ENCODE measurements around the gene UBE2B.
"Not testable (repeated sequence)": the region's sequence is repeated elsewhere in the genome, so short reads cannot be mapped to it uniquely, and the experiment has no call there.

UBE2B gene

DNA sequence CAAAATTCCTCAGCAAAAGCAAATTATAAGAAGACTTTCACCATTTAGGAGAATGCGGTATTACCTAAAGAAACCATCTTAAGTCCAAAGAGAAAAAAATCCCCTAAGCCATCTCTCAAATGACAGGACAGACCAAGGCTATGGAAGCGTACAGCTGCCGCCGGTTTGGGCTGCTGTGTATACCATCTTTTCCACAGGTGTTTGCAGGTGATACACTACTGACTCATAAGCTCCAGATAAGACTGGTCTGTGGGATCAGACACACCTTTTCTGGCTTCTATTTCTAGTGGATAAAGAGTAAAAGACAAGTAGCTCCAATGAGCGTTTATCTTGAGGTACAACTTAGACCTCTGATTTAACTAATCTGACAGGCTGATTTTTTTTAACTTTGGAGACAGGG is 32.6 kb downstream of the UBE2B start:
- no peak for DNase-seq

DNA sequence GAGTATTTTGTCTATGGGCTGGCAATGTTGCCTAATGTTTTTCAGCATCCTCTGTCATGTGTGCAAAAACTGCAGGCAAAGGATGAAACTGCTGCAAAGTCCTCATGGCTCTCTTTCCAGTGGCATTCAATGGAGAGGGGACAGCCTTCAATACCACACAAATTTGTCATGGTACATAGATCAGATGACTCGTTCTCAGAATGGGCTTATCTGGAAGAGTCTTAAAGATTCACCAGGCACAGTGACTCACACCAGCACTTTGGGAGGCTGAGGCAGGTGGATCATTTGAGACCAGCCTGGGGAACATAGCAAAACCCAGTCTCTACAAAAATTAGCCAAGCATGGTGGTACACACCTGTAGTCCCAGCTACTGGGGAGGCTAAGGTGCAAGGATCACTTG is 35.0 kb downstream of the UBE2B start:
- DNase-seq, result no peak

DNA sequence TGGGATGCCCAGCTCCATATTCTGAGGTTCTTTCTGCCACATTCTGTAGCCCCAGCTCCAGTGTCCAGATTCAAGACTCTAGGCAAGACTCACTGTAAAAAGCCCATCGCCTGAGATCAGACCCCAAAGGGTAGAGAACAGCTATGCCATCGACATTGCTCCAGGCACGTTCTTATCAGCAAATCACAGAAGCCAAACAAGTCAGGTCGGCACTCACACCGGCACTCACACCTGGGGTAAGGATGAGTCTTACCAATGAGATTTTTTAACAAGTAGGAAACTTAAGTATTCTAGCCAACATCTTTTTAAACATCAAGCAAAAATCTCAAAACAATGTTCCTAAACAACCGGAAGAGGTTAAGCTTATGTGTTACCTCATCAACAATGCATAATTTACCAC is 38.0 kb downstream of the UBE2B start:
- DNase-seq, result no peak

GRCh38 chr5:134410822-134411221 is 39.5 kb downstream of the UBE2B start:
- no peak for DNase-seq

DNA sequence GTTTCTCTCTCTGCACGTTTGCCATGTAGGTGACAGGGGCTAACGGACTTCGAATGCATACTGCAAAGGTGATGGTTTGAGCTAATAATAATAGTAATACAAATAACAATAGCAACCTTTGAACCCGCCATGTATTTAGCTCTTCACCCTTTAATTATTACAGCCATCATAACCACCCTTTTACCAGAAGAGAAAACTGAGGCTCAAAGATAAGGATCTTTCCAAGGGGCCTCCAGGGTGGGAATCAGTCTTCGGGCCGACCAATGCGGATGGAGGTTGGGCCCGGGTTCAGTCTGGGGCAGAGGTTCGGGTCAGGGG is 39.8 kb downstream of the UBE2B start:
- no peak for DNase-seq

GRCh38 chr5:134411546-134412266 is 40.3 kb downstream of the UBE2B start, which contains the start of gene CDKN2AIPNL:
Gene CDKN2AIPNL, minus strand, starts transcription at chr5:134411881. Its CDS starts 27 bp downstream, at chr5:134411854.
- peak; percentile 89 for DNase-seq

- DNase-seq, result no peak
These were observed 41.7 kb downstream of the UBE2B start for GRCh38 chr5:134413046-134413445.

- no peak for DNase-seq
These were observed 46.3 kb downstream of the UBE2B start for GRCh38 chr5:134417707-134418106.

GRCh38 chr5:134418958-134419357 is 47.6 kb downstream of the UBE2B start:
- DNase-seq, result no peak

GRCh38 chr5:134420343-134420742 is 49.0 kb downstream of the UBE2B start:
- no peak for DNase-seq

GRCh38 chr5:134421038-134421437 is 49.7 kb downstream of the UBE2B start:
- not testable (repeated sequence) for DNase-seq

GRCh38 chr5:134422791-134423365 is 51.5 kb downstream of the UBE2B start:
- DNase-seq, result no peak

GRCh38 chr5:134423376-134423775 is 52.0 kb downstream of the UBE2B start:
- DNase-seq, result no peak

GRCh38 chr5:134426361-134426760 is 55.0 kb downstream of the UBE2B start:
- DNase-seq, result no peak

- no peak for DNase-seq
These were observed 56.2 kb downstream of the UBE2B start for GRCh38 chr5:134427540-134428041.

DNA sequence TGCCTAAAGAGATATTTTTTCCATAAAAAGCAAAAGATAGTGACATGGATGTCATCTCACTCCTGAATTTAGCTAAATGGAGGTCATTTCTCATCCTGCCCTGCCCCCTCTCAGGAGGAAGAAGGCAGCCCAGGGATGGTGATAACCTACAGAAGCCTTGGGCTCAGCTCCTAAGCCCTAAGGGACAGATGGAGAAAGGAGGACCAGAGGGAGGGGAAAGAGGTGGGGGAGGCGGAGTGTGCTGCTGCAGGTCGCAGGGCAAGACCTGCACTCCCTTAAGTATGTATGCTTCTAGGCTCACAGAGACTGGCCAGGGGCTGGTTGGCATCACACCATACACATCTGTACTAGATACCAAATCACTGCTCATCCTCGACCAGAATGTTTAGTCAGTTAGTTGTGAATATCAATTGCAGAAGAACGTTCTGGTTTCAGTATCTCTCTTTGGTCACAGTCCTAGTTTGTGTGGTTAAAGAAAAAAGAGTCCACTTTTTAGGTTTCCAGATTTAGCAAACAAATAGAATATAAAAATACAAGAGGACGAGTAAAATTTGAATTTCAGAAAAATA is 58.7 kb downstream of the UBE2B start:
- DNase-seq, result no peak

GRCh38 chr5:134432174-134432573 is 60.8 kb downstream of the UBE2B start:
- DNase-seq, result no peak

DNA sequence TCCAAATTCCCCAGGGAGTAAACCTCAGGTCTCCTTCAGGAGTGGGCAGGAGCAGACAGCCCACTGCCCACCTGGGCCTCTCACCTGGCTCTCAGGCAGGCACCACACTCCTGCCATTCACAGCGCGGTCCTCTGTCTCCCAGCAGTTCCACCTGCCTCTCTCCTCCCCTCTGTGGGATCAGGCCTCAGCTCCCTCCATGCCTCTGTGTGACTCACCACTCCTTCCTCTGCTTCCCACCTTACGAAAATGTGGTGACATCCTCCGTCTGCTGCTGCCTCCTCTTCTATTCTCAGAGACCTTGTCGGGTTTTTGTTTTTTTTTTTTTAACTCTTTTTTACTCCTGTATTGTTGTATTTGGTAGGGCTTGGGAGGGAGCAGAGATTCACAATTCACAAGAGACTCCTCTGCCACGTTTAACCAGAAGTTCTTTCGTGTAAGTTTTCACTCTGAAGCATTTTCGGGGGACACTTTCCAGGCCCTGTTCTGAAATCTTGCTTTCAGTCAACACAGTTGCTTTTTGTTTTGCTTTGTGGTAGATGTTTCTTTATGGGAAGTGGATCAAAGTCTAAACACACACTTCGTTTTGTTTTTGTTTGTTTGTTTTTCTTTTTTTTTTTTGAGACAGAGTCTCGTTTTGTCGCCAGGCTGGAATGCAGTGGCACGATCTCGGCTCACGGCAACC is 61.4 kb downstream of the UBE2B start:
- no peak for DNase-seq

DNA sequence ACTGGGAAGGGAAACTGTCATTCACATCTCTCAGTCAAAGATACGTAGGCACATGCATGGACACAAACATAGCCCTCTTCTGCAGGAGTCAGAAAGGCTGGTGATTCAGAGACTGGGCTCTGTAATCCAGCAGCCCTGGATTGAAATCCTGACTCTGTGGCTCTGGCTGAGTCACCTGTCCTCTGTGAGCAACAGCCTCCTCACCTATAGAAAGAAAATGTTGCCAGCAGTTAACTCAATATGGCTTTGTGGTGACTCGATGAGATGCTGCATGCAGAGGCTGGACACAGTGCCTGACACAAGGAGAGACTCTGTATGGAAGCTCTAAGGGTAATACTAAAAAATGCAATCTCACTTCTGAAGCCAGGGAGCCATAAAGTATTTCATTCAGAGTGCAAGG is 64.2 kb downstream of the UBE2B start:
- DNase-seq, result no peak

DNA sequence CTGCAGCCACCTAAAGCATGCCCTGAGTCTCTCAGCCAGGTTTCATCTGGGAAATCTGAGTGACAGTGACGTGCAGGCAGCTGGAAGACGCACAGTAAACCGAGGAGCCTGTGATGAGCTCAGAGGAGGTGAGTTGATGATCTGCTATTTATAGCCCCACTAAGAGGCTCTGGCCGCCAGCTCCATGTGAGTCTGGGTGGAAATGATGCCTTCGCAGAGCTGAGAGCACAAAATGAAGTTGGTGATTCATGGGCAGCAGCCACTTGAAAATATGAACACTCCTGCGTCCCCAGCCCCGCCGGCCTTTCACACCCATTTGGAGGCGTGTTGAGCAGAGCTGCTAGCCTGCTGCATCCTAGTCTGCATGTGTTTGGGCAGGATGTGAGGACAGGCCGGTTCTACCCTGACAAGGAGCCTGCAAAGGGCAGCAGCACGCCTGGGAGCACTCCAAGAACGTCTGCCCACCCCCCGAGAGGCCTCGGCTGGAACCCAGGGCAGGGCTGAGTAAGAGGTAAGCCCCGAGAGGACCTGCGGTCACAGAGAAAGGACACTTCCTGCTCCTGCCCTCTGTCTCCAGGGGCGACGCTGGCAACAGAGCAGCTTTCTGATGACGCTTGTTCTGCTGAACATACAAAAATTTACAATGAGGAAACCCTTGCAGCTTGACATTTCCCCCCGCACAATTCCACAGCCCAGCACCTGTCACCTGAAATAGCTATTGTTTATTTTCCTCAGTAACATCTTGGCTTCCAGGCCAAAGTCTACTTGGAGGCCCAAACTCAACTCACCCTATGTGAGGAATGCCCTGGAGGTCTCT is 65.4 kb downstream of the UBE2B start:
- peak; percentile 81 for DNase-seq

DNA sequence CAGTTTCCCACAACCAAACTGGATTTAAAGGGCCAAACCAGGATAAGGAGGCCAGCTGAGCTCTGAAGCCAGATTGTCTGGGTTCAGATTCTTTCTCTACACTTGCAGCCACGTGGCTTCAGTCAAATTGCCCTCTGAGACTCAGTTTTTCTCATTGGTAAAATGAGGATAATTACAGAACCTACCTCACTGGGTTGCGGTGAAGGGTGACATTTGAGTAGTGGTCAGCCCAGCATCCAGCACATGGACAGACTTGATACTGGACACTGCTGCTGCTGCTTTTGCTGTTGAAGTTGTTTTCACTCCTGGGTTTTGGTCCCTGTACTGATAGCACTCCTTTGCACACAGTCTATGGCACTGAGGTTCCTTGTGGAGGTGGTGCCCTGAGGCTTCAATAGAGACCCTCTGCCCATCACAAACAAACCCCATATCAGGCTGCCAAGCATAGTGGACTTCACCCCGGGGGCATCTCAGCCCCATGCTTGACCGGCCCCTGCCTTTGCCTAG is 66.0 kb downstream of the UBE2B start:
- DNase-seq, result no peak

DNA sequence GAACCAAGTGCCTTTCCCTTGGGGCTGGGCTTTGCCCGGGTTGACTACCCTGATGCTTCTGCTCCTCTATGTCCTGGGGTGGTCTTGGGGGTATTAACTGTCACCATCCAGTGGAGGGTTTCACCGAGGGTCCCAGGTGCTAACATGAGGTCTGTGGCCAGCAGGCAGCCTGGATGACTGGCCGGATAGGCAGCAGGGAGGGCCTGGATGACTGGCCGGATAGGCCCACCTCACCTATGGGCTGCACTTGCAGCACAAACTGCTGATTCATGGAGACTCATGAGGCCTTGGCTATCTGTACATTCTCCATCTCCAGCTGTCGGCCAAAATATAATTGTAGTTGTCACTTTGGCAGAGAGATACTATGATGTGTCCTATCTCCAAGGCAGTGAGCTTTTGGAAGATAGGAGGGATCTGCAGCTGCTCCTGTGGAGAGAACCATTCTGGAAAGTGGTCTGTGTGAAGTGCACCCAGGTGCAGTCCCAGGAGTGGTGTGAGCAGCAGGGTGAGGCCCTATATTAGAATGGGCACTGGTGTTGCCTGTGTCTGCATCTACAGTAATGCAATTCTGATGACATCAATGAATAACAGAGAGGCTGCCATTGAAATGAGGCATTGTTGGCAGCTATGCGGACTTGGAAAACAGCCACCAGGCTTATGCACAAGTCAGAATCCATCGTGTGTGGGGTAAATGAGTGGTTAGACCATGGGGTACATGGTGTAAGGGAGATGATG is 66.6 kb downstream of the UBE2B start:
- DNase-seq, result no peak

Measured in CD4-positive, alpha-beta T cell treated with Interleukin-15 for 1 hour (primary cell).